Activated naive CD8-positive, alpha-beta T cell treated with anti-CD3 and anti-CD28 coated beads for 36 hours (primary cell): ENCODE results near the gene PCDH8. TPM values are rescaled to one million over a fixed set of nuclear protein-coding genes. Genes with fewer than 3 reads are reported as not detected.
"Not testable (repeated sequence)": the region's sequence is repeated elsewhere in the genome, so short reads cannot be mapped to it uniquely, and the experiment has no call there.

Experiments
- DNase-seq: peaks from one replicate; pipeline ENCODE4 v3.0.0; 2021
- H3K27ac Mint-ChIP-seq: one replicate; pipeline ENCODE4 v1.8.0; 2022; ENCODE audit warnings: mild to moderate bottlenecking, moderate library complexity, mixed read lengths
- H3K27me3 Mint-ChIP-seq: one replicate; pipeline ENCODE4 v1.8.0; 2022; ENCODE audit warnings: mild to moderate bottlenecking, mixed read lengths
- H3K36me3 Mint-ChIP-seq: one replicate; pipeline ENCODE4 v1.8.0; 2021; ENCODE audit warnings: mild to moderate bottlenecking, mixed read lengths
- H3K4me1 Mint-ChIP-seq: one replicate; pipeline ENCODE4 v1.8.0; 2021; ENCODE audit warnings: mixed read lengths
- H3K4me3 Mint-ChIP-seq: one replicate; pipeline ENCODE4 v1.8.0; 2022; ENCODE audit warnings: mild to moderate bottlenecking, moderate library complexity, mixed read lengths
- H3K9me3 Mint-ChIP-seq: one replicate; pipeline ENCODE4 v1.8.0; 2022; ENCODE audit warnings: mixed read lengths
- total RNA-seq, 2 experiments: library from RNA; stranded (reverse); gene quantifications; one replicate each; pipeline ENCODE4 v1.2.3, GENCODE V29; 2021

Gene PCDH8
- total RNA-seq, 2 experiments from 2014 or later: not detected

DNA sequence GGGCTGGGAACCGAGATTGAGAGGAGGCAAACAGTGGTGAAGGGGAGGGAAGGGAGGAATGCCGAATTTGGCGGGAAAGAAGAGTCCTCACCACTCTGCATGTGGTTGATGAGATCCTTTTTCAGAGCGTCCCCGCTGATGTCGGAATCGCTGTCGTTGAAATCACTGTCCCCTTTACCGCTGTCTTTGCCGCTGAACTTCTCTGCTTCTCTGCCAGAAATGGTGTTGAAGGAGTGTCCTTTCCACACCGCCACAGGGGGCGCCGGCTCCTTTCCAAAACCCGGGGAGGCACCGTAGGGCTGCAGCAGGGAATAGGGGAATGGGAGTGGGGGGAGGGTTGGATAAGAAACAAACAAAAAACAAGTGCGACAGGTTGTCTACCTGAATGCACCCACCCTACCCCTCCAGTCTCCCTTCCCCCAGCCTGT lies 3.1 kb downstream of the PCDH8 start:
- H3K4me3 Mint-ChIP-seq: no peak overlapping the region
- peaks cover 4% of the 10 kb centered on the region for H3K9me3 Mint-ChIP-seq
- H3K4me1 Mint-ChIP-seq: peaks cover 12% of the 10 kb centered on the region
- peak; percentile 6 for DNase-seq
- H3K36me3 Mint-ChIP-seq: no peaks in the 10 kb centered on the region
- peaks cover 75% of the 10 kb centered on the region for H3K27me3 Mint-ChIP-seq
- H3K27ac Mint-ChIP-seq: no peak overlapping the region

DNA sequence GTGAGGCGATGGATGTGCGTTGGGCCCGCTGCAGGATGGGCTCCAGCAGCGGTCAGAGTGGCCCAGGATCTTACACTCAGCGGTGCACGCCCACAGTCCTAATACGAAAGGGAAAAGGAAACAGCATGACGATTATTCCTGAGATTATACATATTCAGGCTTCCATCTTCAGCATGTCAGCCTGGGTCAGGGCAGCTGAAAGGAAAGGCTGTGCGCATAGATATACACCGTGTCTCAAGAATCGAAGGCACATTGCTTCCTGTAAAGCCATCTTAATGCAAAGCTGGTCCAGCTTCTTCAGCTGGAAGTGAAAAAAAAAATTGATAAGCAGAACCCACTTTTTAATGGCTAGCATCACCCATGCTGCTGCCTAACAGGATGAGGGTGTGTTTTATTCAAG lies 3.6 kb downstream of the PCDH8 start:
- Mint-ChIP-seq H3K36me3 (no peaks in the 10 kb centered on the region), H3K27ac (no peak overlapping the region), H3K9me3 (peaks cover 4% of the 10 kb centered on the region), H3K4me3 (no peak overlapping the region), H3K4me1 (peaks cover 10% of the 10 kb centered on the region), H3K27me3 (peaks cover 74% of the 10 kb centered on the region)
- DNase-seq: no peak

DNA sequence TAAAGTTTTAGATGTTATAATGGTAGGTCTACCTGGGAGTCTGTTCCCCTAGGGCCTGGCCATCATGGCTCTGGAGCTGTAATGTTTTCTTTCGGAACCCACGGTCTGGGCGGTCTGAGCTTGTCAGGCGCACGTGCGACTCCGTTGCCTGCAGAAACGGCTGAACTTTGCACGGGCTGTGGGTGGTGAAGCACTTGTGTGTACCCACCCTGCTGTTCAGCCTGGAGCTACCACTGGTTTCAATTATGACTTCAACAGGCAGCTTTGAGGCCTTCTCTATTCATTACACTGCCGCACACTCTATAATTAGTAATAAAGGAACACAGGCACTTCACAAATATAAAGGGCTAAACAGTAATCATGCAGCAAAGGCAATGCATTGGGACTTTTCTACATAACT lies 6.0 kb downstream of the PCDH8 start:
- H3K36me3 Mint-ChIP-seq: no peaks in the 10 kb centered on the region
- peaks cover 68% of the 10 kb centered on the region for H3K27me3 Mint-ChIP-seq
- no peak for DNase-seq
- no peak overlapping the region for H3K27ac Mint-ChIP-seq
- no peaks in the 10 kb centered on the region for H3K4me1 Mint-ChIP-seq
- H3K4me3 Mint-ChIP-seq: no peak overlapping the region
- H3K9me3 Mint-ChIP-seq: no peaks in the 10 kb centered on the region

DNA sequence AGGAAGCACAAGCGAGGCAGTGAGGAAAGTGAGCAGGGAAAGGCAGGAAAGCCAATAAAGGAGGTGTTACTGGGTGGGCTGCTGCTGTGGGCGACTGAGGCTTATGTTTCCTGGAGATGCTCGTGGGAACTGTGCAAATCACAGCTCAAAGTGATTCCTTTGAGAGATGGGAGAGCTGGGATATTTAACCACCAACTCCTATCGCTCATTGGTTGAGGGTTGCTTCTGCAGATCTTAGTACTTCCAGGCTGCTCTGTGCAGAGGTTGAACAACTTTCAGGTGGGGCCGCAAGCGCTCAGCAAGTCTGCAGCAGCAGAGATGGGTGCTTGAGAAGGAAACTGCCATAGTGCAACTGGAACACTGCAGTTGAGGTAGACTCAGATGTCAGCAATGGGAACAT lies 8.4 kb downstream of the PCDH8 start:
- no peaks in the 10 kb centered on the region for H3K36me3 Mint-ChIP-seq
- DNase-seq: no peak
- no peaks in the 10 kb centered on the region for H3K4me1 Mint-ChIP-seq
- H3K9me3 Mint-ChIP-seq: no peaks in the 10 kb centered on the region
- no peak overlapping the region for H3K4me3 Mint-ChIP-seq
- no peak overlapping the region for H3K27ac Mint-ChIP-seq
- H3K27me3 Mint-ChIP-seq: peaks cover 63% of the 10 kb centered on the region

DNA sequence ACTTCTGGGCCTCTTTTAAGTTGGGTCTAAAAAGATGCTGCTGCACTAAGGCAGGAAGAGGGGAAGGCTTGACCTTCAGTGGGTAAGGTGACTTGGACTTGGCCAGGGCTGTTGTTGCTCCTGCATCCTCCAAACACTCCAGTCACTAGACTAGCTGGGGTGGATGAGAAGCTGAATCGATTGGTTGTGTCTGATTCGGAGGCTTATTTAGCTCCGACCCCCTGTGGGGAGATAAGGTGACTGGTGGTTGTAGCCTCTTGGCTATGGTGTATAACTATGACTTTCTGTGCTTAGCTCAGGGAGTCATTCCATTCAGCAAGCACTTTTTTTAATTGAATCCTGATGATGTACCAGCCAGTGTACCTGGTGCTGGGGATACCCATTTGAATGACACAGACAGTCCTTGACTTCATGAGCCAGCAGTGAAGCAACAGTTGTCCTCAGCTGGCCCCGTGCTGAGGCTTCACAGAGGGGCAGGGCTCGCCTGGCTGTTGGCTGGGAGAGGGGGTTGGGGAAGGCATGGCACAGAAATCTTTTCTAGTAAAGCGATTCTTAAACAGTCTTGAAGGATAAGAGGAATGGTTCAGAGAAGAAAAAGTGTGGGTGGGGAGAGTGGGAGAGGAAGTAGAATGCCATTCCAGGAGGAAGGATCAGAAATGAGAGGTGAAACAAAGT lies 9.9 kb downstream of the PCDH8 start:
- Mint-ChIP-seq H3K27ac (no peak overlapping the region), H3K36me3 (no peaks in the 10 kb centered on the region), H3K4me3 (no peak overlapping the region), H3K27me3 (peaks cover 55% of the 10 kb centered on the region), H3K9me3 (no peaks in the 10 kb centered on the region), H3K4me1 (no peaks in the 10 kb centered on the region)
- DNase-seq: no peak

DNA sequence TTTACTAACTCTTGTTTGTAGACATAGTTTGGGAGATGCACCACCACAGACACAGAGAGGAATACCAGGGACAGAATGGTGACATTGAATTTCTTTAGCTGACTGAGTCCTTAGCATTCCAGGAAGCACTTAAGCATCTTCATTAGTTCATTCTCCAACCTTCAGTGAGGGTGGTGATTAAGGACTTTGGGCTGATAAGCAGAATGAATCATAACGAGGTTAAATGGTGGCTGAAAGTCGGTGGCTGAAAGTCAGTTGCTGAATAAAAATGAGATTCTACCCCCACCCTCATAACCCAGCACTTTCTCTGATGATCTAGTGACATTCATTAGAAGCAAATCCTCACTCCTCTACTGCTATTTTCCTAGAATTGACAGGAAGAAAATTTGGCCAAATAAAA lies 10.6 kb downstream of the PCDH8 start:
- Mint-ChIP-seq H3K4me3 (no peak overlapping the region), H3K9me3 (no peaks in the 10 kb centered on the region), H3K27ac (no peak overlapping the region), H3K36me3 (no peaks in the 10 kb centered on the region), H3K4me1 (no peaks in the 10 kb centered on the region), H3K27me3 (peaks cover 53% of the 10 kb centered on the region)
- no peak for DNase-seq

DNA sequence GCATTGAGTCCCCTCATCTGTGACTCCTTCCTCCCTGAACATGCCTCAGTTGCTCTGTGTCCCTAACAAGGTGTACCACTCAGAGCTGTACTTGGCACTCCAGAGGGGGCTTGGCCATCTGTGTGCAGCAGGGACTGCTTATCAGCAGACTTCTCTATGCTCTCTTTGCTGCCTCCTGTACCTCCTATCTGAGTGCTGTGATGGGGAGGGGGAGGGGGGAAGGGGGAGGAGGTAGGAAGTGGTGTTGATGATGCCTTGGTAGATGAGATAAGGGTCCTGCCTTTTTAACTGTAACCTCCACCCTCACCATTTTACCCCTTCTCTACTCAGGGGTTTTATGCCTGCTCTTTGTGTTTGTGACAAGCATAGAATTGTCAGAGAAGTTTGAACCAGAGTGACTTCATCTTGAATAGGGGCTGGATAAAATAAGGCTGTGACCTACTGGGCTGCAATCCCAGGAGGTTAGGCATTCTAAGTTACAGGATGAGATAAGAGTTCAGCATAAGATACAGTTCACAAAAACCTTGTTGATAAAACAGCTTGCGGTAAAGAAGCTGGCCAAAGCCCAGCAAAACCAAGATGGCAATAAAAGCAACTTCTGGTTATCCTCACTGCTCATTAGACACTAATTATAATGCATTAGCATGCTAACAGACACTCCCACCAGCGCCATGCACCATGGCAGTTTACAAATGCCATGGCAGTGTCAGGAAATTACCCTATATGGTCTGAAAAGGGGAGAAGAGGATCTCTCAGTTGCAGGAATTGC lies 13.2 kb downstream of the PCDH8 start:
- no peaks in the 10 kb centered on the region for H3K4me1 Mint-ChIP-seq
- no peaks in the 10 kb centered on the region for H3K9me3 Mint-ChIP-seq
- H3K4me3 Mint-ChIP-seq: no peak overlapping the region
- peaks cover 32% of the 10 kb centered on the region for H3K27me3 Mint-ChIP-seq
- no peak overlapping the region for H3K27ac Mint-ChIP-seq
- no peak for DNase-seq
- no peaks in the 10 kb centered on the region for H3K36me3 Mint-ChIP-seq

DNA sequence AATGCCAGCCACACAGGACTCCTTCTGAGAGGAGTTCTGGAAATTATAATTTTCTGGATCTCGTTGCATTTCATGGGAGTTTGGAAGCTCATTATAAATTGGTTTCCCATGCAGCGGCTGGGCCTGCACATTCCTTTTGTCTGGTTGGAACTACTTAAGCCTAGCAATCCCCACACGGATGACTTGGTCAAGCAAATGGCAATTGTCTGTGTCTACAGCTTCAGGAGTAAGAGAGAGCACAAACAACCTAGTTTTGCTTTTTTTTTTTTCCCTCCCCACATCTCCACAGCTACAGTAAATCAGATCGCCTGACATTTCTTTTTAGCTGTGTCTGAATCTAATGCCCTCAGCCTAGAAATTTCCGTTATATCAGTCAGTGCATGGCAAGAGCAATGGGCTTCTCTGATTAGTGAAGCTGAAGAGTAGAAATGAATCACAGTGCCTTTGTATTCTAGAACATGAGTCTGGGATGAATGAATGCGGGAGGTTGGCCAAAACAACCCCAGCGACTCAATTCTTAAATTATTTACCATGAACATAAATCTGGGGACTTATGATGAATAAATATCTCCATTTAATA lies 15.1 kb downstream of the PCDH8 start:
- Mint-ChIP-seq H3K9me3 (no peaks in the 10 kb centered on the region), H3K27me3 (peaks cover 21% of the 10 kb centered on the region), H3K36me3 (no peaks in the 10 kb centered on the region), H3K4me3 (no peak overlapping the region), H3K27ac (no peak overlapping the region), H3K4me1 (no peaks in the 10 kb centered on the region)
- no peak for DNase-seq

DNA sequence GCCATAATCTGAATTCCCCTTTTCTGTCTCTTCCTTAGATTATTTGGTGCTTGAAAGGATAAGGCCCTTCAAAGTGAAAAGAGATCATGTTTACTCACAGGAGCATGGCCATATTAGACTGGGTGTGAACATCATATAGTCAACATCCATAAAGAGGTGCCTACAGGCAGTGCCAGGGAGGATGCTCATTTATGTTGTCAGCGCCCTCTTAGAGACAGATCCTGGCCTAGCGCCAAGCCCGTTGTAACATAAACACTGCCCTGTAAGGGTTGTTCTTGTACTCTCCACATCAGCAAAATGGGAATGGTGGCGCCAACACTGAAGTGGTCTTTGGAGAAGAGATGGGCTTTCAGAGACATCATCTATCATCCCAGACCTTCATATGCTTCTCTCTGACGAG lies 16.1 kb downstream of the PCDH8 start:
- H3K9me3 Mint-ChIP-seq: no peaks in the 10 kb centered on the region
- DNase-seq: no peak
- H3K4me1 Mint-ChIP-seq: no peaks in the 10 kb centered on the region
- H3K27ac Mint-ChIP-seq: no peak overlapping the region
- no peak overlapping the region for H3K4me3 Mint-ChIP-seq
- H3K36me3 Mint-ChIP-seq: no peaks in the 10 kb centered on the region
- H3K27me3 Mint-ChIP-seq: peaks cover 13% of the 10 kb centered on the region

DNA sequence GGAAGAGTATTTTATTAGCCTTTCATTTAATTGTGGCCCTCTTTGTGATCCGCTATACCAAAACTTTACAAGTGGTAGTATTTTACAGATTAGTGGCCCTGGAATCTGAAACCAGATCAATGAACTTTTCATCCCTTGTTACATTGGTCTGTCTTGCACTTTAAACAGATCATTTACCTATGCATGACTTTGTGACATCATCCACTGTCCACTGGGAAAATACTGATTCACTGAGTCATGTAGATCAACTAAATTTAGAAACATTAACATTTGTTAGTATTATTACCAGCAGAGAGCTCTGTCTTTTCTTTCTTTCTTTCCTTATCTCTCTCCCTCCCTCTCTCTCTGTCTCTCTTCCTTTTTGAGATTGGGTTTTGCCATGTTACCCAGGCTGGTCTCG lies 17.5 kb downstream of the PCDH8 start:
- Mint-ChIP-seq H3K4me3 (no peak overlapping the region), H3K4me1 (no peaks in the 10 kb centered on the region), H3K9me3 (no peaks in the 10 kb centered on the region), H3K27me3 (peaks cover 12% of the 10 kb centered on the region), H3K27ac (no peak overlapping the region), H3K36me3 (no peaks in the 10 kb centered on the region)
- no peak for DNase-seq

DNA sequence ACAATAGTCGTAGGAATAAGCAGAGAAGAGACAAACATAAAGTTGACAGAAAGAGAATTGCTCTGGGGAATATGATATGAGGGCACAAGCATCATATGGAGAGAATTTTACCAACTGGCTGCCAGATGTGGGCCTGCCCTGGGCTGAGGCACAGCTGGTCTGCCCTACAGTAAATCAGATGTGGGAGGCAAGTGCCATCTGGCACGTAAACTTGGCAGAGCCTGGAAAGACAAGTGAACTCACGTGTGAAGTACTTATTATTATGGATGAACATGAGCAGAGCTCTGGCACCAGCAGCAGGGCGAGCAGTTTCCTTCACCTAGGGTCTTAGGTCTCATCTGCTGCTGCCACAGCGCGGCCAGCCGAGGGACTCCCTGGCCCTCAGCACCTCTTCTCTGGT lies 20.6 kb downstream of the PCDH8 start:
- Mint-ChIP-seq H3K36me3 (no peaks in the 10 kb centered on the region), H3K27me3 (peaks cover 10% of the 10 kb centered on the region), H3K4me1 (no peaks in the 10 kb centered on the region), H3K9me3 (no peaks in the 10 kb centered on the region), H3K27ac (no peak overlapping the region), H3K4me3 (no peak overlapping the region)
- no peak for DNase-seq

DNA sequence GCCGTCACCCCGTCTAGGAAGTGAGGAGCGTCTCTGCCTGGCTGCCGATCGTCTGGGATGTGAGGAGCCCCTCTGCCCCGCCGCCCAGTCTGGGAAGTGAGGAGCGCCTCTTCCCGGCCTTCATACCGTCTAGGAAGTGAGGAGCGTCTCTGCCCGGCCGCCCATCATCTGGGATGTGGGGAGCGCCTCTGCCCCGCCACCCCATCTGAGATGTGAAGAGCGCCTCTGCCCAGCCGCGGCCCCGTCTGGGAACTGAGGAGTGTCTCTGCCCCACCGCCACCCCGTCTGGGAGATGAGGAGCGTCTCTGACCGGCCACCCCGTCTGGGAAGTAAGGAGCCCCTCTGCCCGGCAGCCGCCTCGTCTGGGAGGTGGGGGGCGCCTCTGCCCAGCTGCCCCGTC lies 30.6 kb downstream of the PCDH8 start:
- H3K27ac Mint-ChIP-seq, DNase-seq, H3K4me3 Mint-ChIP-seq, H3K4me1 Mint-ChIP-seq, H3K9me3 Mint-ChIP-seq, H3K36me3 Mint-ChIP-seq: not testable (repeated sequence)
- peaks cover 25% of the 10 kb centered on the region for H3K27me3 Mint-ChIP-seq

DNA sequence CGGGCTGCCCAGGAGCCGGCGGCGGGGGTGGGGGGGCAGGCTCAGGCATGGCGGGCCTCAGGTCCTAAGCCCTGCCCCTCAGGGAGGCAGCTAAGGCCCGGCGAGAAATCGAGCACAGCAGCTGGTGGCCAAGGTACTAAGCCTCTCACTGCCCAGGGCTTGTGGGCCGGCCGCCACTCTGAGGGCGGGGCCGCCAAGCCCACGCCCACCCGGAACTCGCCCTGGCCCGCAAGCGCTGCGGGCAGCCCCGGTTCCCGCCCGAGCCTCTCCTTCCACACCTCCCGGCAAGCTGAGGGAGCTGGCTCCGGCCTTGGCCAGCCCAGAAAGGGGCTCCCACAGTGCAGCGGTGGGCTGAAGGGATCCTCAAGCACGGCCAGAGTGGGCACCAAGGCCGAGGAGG lies 33.1 kb downstream of the PCDH8 start:
- Mint-ChIP-seq H3K4me3 (no peak overlapping the region), H3K9me3 (no peaks in the 10 kb centered on the region), H3K27me3 (peaks cover 4% of the 10 kb centered on the region), H3K4me1 (no peaks in the 10 kb centered on the region), H3K27ac (no peak overlapping the region), H3K36me3 (no peaks in the 10 kb centered on the region)
- DNase-seq: no peak

DNA sequence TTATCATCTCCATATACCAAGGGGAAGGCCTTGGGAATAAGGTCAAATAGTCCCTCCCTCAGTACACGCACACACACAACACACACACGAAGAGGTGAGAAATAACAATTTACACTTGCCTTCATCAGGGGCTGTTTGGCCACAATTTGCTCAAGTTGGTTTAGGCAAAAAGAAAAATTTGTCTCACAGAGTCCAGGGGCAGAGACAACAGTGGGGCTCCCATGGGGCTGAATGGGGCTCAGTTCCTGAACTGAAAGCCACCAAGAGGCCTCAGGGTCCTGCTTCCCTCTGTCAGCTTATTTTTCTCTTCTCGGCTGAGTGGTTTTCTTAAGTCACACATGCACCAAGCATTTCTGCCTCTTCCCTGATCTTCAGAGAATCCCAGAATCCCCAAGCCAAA lies 35.5 kb downstream of the PCDH8 start:
- DNase-seq: no peak
- Mint-ChIP-seq H3K36me3 (no peaks in the 10 kb centered on the region), H3K9me3 (no peaks in the 10 kb centered on the region), H3K4me1 (peaks cover 2% of the 10 kb centered on the region), H3K4me3 (no peak overlapping the region), H3K27me3 (peaks cover 4% of the 10 kb centered on the region), H3K27ac (no peak overlapping the region)

DNA sequence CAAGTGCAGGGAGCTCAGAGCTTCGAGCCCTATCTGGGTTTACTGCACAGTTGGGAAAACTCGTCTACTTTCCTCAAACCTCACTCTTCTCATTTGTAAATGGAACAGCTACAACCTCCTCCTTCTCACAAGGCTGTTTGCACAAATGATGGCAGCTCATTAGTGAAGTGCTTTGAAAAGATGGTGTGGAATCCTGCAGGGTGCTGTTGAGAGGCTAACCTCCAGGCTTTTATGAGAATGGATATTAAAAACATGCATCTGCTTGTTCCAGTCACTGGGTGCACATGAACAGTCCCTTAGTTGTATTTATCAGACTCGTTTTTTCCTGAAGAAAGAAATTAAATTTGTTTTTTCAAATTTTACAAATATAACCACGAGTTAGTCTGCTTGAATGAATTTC lies 36.6 kb downstream of the PCDH8 start:
- DNase-seq: no peak
- H3K4me1 Mint-ChIP-seq: peaks cover 2% of the 10 kb centered on the region
- H3K27ac Mint-ChIP-seq: no peak overlapping the region
- no peak overlapping the region for H3K4me3 Mint-ChIP-seq
- peaks cover 5% of the 10 kb centered on the region for H3K27me3 Mint-ChIP-seq
- H3K9me3 Mint-ChIP-seq: no peaks in the 10 kb centered on the region
- no peaks in the 10 kb centered on the region for H3K36me3 Mint-ChIP-seq

DNA sequence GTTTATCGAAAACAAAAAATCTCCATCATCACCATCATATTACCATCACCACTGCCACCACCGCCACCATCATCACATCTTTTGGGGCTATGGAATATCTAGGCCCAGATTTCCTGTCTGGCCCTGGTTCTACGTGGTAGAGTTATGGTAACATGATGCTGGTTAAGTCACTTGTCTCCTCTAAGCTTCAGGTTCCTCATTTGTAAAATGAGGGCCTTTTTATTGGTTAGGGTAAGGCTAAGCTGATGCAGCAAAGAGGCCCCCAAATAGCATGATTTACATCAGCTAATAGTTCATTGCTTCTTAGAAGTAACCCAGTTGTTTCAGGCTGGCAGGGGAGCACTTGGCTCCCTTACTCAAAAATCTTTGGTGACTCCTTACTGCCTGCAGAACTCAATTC lies 37.9 kb downstream of the PCDH8 start:
- no peak for DNase-seq
- Mint-ChIP-seq H3K36me3 (no peaks in the 10 kb centered on the region), H3K9me3 (no peaks in the 10 kb centered on the region), H3K27ac (no peak overlapping the region), H3K27me3 (peaks cover 16% of the 10 kb centered on the region), H3K4me1 (peaks cover 2% of the 10 kb centered on the region), H3K4me3 (no peak overlapping the region)
